OCI-M1 (cell line): Measurements from ENCODE around the gene ATP5F1B.
"Not testable (repeated sequence)": the region's sequence is repeated elsewhere in the genome, so short reads cannot be mapped to it uniquely, and the experiment has no call there.

Experiments used
- DNase-seq: peaks from one replicate; lab custom pipeline; 2025; lab: John Stamatoyannopoulos, UW

Gene ATP5F1B

DNA sequence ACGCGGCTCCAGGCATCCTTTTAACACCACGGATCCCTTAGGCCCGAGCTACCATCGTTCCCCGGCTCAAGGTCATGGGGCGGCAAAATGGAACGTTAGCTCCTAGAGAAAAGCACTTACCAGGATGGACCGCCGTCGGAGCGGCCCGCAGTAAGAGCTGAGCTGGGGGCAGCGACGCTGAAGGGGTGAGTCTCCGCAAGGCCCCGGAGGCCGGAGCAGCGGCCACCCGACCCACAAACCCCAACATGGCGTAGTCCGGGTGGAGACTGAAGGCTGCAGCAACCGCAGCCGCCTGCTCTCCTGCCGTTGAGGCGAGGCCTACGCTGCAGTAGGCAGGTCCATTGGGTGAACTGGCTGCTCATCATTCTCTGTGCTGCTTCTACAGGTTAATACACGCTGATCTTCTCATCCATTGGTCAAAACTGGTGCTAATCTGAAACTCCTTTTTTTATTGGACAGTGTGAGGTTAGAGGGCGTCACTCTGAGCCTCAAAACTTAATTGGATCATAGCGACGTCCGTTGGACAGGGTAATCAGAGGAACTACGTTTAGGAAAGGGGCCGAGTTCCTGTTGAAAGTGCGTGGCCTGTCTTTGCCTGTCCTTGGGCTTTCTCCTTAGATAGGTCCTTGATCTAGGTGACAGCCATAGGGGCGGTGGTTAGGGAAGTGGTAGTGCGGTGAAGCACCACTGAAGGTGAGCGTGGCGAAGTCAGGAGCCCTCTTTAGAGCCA is at the start of gene ATP5F1B:
ATP5F1B (minus strand) TSS at position 268 of the 730 bp plus-strand sequence; CDS start at position 247, 21 bp downstream.
- peak; percentile 99 for DNase-seq

DNA sequence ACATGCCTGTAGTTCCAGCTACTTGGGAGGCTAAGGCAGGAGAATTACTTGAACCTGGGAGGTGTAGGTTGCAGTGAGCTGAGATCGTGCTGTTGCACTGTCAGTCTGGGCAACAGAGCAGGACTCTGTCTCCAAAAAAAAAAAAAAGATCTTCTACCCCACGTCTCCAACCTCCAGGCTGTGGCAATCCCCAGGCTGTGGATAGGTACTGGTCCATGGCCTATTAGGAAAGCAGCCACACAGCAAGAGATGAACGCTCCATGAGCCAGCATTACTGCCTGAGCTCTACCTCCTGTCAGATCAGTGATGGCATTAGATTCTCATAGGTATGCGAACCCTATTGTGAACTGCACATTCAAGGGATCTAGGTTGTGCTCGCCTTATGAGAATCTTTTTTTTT is 48.4 kb upstream of the ATP5F1B start:
- DNase-seq, result no peak

DNA sequence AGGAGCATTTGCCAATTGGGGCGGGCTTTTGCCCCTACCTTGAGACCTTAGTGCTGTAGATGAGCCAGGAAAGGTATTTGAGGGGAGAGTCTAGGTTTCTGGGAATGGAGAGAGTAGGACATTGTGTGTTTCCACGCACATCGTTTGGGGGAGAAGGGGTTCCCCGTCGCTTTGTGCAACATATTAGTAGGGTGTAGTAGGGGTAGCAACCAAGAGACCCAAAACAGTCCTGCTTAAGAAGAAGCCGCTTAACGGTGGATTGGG is 43.0 kb upstream of the ATP5F1B start:
- no peak for DNase-seq

DNA sequence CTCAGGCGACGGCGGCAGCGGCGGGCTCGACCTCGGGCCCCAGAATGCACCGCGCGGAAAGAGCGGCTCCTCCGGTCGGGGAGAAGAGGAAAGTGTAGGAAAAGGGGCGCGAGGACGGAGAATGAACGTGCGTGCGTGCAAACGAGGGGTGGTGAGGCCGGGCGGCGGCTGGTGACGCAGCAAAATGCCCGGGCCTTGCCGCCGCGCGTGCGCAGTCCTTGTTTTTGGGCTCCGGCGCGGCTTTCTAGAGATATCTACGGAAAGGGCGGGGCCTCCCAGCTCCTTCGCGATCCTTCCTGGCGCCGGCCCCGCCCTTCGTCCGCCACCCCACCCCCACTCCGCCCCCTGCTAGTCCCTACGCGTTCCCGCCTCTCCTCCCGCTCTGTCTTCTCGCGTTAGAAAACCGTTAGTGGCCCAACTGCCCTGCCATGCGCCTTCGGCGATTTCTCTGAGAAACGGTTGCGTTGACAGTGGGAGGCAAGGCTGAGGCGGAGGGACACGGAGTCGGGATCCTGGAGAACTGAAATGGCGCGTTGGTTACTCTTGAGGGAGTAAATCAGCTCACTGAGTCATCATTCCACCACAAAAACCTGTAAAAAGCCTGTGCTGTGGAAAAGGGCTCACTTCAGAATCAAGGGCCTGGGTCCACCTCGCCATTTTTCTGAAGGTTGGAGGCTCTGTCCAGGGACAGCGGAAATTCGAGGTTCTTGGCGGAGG is 42.5 kb upstream of the ATP5F1B start, which contains the start of gene PTGES3:
PTGES3 (minus strand) TSS at position 156 of the 717 bp plus-strand sequence. CDS start 285 bp downstream, outside the sequence.
- peak; percentile 99 for DNase-seq

DNA sequence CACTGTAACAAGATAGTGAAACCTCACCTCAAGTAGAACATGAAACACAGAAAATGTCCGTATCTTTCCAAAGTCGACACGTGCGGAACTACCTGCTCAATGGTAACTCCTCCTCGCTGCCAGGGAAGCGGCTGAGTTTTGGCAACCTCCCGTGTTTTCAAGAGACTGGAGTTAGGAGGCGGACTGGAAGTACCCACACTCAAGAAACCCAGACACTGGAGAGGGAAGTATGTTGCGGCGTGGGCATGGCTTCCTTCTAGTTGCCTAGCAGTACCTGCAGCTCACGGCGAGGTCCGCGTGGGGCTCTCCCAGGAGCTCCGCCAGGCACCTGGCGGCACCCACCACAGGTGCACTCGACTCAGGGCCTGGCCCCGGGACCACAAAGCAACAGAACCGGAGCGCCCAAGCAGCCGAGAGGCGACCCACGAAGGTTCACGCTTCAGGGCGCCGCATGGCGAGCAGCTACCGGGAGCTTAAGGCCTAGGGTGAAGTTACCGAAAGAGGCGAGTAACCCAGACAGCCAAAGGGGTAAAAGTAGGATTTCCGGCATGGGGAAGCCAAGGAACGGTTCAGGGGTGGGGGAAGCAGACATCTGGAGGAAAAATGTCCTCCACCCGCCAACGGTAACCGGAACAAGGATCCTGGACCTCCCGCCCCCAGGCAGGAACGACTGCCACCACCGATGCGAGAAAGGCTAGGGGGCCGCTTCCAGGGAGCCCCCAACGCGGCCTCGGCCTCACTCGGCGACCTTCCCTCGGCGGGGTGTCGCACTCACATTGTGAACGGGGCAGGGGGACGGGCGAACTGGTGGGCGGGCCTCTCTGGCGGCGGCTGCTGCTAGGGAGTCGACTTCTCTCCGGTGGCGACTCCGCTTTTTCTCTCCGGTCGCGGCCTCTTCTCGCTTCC is 41.7 kb upstream of the ATP5F1B start:
- peak; percentile 64 for DNase-seq

DNA sequence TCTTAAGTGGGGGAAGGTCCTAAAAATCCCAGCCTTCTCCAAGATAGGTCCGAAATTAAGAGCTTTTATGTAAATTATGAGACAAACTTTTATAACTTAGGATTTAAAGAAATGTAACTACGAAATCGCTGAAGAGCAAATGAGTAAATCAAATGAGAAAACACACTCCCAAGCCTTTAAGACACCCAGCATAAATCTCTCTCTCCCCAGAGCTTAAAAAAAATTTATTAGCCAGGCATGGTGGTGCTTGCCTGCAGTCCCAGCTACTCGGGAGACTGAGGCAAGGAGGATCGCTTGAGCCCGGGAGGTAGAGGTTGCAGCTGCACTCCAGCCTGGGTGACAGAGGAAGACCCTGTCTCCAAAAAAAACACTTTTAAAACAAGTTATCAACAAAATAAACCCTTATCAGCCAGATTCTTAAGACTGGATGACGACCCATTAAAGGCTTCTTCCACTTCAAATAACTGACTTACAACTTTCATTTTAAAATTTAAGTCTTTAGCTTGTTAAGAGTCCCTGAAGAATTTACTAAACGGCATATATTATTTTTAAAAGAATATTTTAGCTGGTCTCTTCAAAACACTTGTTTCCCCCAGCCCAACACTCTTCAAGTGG is 39.1 kb upstream of the ATP5F1B start:
- DNase-seq, result peak; percentile 65

DNA sequence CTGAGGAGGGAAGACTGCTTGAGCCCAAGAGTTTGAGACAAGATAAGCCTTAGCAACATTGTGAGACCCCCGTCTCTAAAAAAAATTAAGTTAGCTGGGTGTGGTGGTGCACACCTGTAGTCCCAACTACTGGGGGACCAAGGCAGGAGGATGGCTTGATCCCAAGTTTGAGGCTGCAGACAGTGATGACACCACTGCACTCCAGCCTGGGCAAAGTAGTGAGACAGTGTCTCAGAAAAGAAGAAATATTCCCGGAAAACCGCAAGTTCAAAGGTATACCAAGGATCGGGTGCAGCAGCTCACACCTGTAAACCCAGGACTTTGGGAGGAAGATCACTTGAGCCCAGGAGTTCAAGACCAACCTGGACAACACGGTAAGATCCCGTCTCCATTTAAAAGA is 36.5 kb upstream of the ATP5F1B start:
- no peak for DNase-seq

DNA sequence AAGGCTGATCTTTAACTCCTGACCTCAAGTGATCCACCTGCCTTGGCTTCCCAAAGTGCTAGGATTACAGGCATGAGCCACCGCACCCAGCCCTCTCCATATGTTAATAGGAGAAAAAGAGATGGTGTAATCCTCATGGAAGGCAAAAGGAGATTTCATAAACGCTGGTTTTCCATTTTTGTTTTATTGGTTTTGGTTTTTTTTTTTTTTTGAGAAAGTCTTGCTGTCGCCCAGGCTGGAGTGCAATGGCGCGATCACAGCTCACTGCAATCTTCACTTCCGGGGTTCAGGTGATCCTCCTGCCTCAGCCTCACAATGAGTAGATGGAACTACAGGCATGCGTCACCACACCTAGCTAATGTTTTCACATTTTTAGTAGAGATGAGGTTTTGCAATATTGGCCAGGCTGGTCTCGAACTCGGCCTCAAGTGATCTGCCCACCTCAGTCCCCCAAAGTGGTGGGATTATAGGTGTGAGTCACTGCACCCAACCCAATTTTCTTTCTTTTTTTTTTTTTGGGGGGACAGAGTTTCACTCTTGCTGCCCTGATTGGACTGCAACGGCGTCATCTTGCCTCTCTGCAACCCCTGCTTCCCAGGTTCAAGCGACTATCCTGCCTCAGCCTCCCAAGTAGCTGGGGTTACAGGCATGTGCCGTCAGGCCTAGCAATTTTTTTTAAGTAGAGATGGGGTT is 34.2 kb upstream of the ATP5F1B start:
- no peak for DNase-seq

DNA sequence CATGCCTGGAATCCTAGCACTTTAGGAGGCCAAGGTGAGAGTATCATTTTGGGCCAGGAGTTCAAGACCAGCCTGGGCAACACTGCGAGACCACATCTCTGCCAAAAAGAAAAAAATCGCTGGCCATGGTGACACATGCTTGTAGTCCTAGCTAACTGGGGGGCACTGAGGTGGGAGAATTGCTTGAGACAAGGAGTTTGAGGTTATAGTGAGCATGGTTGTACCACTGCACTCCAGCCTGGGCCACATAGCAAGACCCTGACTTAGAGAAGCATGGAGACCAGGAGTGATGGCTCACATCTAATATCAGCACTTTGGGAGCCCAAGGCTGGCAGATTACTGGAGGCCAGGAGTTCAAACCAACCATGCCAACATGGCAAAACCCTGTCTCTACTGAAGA is 33.1 kb upstream of the ATP5F1B start:
- DNase-seq, result no peak

DNA sequence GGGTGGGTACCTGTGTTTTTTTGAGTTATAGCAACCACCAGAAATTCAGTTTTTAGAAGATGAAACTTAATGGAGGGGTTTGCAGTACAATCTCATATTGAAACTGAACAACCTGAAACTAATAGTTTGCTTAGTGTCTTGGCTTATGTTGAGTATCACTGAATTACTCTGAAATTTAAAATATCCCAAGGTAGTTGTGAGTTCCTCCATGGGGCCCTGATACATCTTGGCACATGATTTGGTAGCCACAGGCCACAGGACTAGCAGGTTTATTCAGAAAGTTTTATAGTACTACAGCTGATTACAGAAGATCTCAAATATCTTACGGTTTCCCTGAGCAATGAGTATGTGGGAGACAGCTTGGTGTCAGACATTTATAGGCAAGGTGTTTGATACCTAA is 31.9 kb upstream of the ATP5F1B start:
- no peak for DNase-seq

DNA sequence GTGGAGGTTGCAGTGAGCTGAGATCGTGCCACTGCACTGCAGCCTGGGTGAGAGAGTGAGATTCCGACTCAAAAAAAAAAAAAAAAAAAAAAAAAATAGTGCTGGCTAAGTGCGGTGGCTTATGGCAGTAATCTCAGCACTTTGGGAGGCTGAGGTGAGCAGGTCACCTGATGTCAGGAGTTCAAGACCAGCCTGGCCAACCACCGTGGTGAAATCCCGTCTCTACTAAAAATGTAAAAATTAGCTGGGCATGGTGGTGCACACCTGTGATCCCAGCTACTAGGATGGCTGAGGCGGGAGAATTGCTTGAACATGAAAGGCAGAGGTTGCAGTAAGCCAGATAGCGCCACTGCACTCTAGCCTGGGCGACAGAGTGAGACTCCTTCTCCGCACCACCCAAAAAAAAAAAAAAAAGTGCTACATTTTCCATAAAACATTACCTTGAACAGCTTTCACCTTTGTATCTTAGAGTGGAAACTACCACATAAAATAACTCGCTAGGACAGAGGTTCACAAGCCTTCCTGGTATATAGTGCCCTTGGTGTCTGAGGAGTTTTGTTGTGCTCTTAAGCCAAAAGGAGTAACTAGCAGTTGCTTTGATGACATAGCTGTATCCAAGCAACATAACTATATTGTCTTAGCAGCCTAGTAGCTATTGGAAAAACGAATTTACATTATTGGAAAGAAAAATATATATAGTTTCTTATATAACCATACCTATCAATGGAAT is 31.2 kb upstream of the ATP5F1B start:
- no peak for DNase-seq

DNA sequence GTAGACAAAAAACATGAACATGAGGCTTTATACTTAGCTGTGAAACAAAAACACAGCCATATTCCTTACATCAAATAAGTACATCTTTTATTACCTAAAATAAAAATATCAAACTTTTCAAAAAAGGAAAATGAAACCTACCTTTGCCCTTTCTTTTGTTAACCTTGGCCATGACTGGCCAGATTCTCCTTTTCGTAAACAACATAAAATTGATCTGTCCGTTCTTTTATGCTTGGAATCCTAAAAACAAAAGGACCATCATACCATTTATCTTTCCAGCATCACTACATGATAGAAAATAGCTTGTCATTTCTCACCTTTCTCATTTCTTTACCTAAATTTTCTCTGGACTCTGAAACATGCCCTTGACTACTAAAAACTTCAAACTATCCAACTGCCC is 25.8 kb upstream of the ATP5F1B start:
- DNase-seq, result no peak

DNA sequence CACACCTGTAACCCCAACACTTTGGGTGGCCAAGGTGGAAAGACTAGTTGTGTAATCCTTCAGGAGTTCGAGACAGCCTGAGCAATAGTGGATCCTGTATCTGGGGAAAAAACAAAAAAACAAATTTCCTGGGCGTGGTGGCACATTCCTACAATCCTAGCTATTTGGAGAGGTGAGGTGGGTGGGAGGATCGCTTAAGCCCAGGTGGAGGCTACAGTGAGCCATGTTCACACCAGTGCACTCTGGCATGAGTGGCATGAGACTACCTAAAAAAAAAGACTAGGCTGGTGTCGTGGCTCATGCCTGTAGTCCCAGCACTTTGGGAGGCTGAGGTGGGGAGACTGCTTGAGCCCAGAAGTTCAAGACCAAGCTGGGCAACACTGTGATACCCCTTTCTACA is 25.1 kb upstream of the ATP5F1B start:
- DNase-seq, result no peak

DNA sequence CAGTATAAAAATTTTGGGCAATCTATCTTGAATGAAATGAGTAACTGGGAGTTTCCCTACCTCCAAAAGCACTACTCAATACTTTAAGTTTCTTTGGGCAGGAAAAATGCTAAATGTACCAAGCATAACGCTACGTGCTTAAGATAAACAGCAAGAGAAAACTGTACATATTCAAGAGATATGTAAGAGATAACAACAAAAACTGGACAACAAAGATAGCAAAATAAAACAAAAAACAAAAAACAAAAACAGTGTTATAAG is 22.3 kb upstream of the ATP5F1B start:
- no peak for DNase-seq

DNA sequence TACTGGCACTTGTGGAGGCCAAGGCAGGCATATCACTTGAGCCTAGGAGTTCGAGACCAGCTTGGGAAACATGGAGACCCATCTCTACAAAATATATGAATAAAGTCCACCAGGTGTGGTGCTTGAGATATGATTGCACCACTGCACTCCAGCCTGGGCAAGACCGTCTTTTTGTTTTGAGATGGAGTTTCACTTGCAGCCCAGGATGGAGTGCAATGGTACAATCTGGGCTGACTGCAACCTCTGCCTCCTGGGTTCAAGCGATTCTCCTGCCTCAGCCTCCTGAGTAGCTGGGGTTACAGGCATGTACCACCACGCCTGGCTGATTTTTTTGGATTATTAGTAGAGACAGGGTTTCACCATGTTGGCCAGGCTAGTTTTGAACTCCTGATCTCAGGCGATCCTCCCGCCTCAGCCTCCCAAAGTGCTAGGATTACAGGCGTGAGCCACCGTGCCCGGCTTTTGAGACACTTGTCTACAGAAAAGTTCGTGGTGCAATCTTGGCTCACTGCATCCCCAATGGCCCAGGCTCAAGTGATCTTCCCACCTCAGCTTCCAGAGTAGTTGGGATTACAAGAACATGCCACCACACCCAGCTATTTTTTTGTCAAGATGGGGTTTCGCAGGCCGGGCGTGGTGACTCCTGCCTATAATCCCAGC is 16.3 kb upstream of the ATP5F1B start:
- no peak for DNase-seq

DNA sequence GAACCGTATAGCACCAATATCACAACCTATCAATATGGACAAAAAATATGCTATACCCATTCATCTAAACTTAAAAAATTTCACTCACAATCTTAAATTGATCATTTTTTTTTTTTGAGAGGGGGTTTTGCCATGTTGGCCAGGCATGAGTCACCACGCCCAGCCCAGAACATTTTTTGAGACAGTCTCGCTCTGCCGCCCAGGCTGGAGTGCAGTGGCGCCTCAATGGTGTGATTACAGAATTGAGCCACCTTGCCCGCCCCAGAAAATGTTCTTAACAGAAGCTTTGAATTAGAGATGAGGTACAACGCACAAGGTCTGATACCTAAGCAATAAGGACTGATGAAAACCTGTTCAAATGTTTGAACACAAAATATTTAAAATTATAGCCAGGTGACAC is 15.8 kb upstream of the ATP5F1B start:
- DNase-seq, result no peak

DNA sequence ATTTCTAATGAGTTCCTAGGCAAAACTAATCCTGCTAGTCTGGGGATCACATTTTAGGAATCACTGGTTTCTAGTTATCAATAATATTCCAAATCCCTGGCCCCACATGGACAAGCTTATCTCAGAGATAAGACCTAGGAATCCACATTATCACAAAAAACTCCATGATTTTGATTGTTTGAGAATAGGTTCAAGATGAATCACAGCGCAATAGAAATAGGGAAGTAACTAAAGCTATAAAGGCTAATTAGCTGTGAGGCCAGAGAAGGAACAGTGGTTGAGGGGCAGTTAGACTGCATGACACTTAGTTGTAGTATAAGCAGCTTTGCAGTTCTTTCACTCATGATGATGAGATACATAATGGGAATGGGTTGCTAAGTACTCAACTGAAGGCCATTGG is 13.1 kb upstream of the ATP5F1B start:
- peak; percentile 39 for DNase-seq

DNA sequence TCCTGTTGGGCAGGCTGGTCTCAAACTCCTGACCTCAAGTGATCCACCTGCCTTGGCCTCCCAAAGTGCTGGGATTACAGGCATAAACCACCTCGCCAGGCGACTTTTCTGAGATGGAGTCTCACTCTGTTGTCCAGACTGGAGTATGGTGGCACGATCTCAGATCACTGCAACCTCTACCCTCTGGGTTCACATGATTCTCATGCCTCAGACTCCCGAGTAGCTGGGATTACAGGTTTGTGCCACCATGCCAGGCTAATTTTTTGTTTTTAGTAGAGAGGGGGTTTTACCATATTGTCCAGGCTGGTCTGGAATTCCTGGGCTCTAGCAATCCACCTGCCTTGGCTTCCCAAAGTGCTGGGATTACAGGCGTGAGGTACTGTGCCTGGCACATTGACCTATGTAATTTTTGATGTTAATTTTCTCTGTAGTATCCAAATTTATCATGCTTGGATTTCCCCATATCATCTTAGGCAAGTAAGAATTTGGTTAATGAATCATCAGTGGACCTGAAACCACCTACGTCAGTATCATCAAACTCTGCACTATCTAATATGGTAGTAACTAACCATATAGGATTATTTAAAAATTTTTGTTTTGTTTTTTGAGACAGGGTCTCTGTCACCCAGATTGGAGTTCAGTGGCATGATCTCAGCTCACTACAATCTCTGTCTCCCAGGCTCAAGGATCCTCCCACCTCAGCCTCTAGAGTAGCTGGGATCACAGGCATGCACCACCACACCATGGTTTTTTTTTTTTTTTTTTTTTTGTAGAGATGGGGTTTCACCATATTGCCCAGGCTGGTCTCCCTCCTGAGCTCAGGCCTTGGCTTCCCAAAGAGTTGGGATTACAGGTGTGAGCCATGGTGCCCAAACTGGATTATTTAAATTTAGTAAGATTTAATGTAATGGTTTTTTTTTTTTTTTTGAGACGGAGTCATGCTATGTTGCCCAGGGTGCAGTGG is 11.9 kb upstream of the ATP5F1B start:
- no peak for DNase-seq

DNA sequence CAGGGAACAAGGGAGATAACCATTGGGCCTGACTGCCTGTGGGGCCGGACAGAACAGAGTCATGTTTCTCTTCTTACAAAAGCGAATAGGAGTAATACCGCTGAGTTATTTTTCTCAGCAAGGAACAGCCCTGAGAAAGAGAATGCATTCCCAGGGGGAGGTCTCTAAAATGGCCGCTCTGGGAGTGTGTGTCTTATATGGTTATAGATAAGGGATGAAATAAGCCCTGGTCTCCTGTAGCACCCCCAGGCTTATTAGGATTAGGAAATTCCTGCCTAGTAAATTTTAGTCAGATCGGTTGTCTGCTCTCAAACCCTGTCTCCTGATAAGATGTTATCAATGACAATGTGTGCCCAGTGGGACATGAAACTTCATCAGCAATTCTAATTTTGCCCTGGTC is 8.0 kb upstream of the ATP5F1B start:
- peak; percentile 30 for DNase-seq

DNA sequence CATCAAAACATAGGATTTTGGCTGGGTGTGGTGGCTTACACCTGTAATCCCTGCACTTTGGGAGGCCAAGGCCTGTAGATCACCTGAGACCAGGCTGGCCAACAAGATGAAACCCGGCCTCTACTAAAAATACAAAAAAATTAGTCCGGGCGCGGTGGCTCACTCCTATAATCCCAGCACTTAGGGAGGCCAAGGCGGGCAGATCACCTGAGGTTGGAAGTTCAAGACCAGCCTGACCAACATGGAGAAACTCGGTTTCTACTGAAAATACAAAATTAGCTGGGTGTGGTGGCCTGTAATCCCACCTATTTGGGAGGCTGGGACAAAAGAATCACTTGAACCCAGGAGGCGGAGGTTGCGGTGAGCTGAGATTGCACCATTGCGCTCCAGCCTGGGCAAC is 2.2 kb upstream of the ATP5F1B start:
- not testable (repeated sequence) for DNase-seq
